GM21786 (cell line): ENCODE results near the gene DCDC1.

Experiments
- ATAC-seq: cut with Tn5 transposase; IDR thresholded peaks from one replicate; pipeline ENCODE4 v1.9.1; 2021; ENCODE audit not compliant: unreplicated experiment

The DCDC1 gene

GRCh38 chr11:31233425-31233824 is 136.1 kb downstream of the DCDC1 start:
- ATAC-seq: no peak

GRCh38 chr11:31231601-31232000 is 137.9 kb downstream of the DCDC1 start:
- no peak for ATAC-seq

GRCh38 chr11:31218847-31219246 is 150.7 kb downstream of the DCDC1 start:
- ATAC-seq: no peak

DNA sequence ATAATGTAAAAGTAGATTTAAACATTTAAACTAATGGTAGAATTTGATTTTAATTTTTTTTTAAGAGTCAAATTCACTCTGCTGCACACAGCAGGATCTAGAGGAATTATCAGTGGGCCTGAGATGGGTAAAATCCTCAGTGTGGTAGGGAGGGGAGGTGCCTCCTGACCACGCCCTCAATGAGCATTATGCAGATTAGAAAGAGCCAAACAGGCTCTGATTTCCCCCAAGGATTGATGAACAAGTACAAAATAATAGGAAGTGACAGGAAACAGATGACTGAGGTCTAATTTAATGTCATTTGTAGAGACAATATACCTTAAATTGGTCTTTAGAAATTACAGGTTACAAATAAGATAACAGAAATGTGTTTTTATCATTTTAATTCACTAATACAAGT is 155.2 kb downstream of the DCDC1 start:
- ATAC-seq: no peak

DNA sequence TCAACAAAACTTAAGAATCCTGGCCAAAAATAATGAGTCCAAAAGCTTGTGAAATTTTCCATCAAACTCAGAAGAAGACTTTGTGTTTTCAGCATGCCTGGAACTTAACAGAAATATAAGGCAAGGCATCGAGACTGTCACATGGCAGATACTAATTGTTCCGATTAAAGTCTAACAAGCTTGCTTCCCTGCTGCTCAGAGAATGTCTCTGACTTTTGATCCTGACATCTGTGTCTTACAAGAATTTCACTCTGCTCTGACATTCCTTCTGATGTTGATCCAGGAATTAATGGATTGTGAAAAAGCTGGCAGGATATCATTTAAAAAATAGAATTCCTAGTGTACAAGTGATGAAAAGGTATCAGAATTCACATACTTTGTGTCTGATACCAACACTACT is 170.2 kb downstream of the DCDC1 start:
- ATAC-seq: no peak

DNA sequence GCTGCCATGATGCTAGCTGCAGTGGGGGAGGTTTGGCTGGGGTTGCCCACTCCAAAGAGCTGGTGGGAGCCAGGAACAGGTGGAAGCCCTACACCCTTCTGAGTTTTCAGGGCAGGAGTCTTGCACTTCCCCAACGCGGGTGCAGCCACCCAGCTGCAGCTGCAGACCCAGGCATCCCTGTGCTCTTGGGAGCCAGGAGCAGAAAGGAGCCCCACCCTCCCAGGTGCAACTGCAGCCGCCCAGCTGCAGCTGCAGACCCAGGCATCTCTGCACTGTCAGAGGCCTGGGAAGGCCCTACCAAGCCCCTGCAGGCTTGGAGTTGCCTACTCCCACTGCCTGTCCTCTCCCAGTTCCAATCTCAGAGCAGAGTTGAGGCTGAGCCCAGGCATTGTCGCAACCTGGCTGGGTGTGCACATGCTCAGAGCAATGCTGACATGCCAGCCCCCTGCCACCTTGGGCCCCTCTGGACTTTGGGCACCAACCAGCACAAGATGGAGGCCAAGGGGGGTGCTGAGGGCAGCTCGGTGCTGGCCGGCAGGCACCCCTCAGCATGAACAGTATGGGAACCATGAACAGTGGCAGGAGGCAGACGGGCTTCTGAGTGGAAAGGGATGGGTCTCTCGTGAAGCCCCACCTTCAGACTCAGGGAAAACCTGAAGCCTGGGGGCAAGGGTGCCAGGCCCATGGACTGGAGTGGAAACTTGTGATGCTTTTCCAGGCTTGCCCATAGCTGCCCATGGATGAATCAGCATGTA is 195.4 kb downstream of the DCDC1 start:
- no peak for ATAC-seq

DNA sequence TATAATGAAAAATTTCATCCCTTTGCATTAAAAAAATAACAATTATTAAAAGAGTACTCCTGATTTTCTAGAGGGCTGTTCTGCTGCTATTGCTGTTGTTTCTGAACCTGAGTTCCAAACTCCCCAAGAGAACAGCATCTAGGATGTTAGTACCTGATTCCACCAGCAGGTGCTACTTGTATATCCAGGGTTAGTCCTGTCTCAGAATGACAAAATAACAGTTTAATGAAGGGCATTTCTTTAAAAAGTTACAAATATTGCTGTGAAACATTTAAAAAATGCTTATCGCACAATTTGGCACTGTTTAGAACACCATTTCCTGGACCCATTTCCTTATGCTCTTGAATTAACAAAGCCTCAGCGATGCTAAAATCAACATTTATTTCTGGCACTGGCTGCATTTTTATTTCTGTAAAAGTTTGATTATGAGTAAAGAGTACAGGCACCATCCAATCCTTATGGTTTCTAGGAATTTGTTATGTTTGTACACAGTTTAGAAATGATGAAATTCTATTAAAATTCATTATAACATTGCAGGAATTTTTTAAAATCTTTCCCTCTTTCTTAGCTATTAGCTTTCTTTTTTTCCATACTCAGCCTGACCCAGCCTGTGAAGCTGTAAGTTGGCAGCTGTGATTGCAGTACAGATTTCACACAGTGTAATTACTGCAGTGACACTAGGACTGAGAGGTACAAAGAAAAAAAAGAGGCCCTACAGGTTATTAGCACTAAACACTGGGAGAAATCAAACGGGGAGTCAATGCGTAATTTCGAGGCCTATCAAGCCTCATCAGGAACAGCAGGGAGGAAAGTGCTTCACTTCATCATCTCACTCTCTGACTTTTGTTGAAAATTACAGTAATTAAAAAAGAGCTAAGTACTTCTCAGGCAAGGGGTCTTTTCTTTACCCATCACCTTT is 208.8 kb downstream of the DCDC1 start:
- ATAC-seq: no peak

DNA sequence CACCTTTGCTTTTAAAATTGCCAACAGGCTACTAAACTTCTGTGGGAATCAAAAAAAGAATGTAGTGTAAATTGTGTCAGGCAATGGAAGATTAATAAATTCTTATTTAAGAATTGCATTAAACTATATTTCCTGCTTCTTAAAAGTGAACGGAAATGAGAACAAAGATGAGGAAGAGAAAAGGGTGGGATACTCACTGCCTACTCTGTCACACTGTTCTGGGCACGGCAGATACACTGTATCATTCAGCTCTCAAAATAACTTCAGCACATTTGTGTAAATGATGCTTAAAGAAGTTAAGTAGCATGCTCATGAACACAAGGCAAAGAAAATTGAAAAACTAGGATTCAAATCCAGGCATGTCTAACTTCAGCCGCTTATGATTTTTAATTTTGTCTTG is 218.7 kb downstream of the DCDC1 start:
- no peak for ATAC-seq

DNA sequence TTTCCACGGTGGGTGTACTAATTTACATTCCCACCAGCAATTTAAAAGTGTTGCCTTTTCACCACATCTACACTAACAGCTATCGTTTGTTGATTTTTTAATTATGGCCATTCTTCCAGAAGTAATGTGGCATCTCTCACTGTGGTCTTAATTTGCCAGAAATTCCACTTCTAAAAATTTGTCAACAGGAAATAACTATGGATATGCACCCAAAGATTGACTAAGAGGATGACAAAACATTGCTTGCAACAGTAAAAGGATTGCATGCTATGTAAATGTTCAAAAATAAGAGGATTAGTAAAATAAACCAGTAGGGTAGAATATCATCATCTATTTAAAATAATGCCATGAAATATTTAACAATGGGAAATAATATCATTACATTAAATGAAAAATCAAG is 219.5 kb downstream of the DCDC1 start:
- ATAC-seq: no peak

- no peak for ATAC-seq
Measured at GRCh38 chr11:31141789-31142188, 227.8 kb downstream of the DCDC1 start.

- no peak for ATAC-seq
Measured at GRCh38 chr11:31139479-31139878, 230.1 kb downstream of the DCDC1 start.

DNA sequence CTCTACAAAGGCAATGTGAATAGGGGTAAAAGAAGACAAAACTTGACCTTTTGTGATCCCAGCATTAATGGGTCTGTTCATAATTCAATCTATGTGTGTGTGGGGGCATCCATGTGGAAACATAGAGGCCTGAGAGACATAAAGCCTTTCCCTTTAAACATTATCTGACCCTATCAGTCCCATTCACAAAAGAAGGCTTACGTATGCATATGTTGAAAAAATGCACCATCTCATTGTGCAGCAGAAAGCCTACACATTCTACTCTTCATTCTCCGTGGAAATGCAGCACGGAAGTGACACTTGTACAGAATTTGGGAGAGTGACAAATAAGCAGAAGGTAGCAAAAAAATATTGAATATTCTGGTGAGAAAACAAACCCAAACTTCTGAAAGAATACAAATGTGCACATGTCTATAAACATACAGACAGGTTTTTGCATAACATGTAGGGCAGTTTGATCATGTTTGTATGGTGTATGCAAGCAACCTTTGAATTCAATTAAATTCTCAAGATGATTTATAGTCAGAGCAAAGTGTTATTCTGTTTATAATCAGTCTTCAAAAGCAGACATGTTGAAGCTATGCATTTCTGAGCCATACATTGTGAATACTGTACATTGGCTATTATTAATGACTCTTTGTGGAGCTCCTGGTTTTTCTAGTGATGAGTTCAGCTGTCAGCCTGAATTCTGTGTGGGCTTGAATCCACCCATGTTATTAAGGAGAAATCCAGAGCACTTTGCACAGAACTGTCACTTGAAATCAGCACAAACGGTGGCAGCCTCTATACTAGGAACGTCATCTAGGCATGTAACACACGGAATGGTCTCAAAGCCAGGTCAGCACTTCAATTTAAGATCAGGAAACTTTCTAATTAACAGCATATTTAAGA is 236.8 kb downstream of the DCDC1 start:
- no peak for ATAC-seq

DNA sequence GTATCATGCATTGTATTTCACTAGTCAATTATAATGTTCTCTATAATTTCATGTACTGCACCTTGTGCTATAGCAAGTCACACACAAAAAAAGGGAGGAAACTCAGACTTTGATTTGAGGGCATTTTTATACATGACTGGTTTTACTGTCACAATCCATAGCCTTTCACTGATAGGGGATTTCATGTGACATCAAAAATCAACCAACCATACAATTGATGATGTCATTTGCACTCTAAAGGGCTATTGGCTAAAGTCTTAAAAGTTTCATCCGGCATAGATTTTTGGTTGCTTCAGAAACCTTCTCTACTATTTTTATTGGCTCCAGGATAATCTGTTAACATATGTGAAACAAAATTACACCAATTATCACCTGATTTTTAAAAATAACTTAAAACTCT is 237.8 kb downstream of the DCDC1 start:
- no peak for ATAC-seq

GRCh38 chr11:31127290-31127689 is 242.2 kb downstream of the DCDC1 start:
- ATAC-seq: no peak

- ATAC-seq: no peak
Measured at GRCh38 chr11:31120428-31120827, 249.1 kb downstream of the DCDC1 start.

GRCh38 chr11:31118566-31118965 is 251.0 kb downstream of the DCDC1 start:
- no peak for ATAC-seq

GRCh38 chr11:31117038-31117437 is 252.5 kb downstream of the DCDC1 start:
- ATAC-seq: no peak

DNA sequence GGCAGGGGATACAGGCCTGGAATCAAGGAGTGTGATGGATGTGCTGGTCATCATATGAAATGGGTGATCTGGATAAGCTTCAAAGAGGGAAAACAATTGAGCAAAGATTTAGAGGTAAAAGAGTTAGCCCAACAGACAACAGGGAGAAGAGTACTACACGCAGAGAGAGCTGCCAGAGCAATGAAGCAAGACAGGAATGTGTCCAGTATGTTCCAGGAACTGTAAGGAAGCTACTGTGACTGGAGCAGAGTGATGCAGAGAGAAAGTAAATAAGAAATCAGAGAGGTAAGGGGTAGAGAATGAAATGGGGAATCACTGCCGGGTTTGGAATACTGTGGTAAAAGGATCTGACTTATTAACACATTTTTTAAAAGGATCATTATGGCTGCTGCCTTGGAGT is 255.1 kb downstream of the DCDC1 start:
- no peak for ATAC-seq

DNA sequence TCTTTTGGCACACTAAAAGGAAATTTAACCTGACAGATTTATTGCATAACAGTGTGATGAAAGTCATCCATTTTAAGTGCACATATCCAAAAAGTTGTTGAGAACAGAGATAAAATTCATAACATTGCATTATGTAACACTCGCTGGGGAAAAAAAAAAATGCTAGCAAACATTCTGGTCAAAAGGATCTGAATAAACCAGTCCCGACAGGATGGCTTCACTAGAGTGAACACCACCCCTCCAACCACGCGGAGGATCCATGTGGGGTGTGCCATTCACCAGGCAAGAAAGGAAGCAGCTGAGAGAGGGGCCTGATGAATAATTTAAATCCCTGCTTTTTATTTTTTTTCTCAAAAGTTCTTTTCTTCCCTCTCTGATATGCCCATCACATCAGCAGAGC is 258.7 kb downstream of the DCDC1 start:
- no peak for ATAC-seq

DNA sequence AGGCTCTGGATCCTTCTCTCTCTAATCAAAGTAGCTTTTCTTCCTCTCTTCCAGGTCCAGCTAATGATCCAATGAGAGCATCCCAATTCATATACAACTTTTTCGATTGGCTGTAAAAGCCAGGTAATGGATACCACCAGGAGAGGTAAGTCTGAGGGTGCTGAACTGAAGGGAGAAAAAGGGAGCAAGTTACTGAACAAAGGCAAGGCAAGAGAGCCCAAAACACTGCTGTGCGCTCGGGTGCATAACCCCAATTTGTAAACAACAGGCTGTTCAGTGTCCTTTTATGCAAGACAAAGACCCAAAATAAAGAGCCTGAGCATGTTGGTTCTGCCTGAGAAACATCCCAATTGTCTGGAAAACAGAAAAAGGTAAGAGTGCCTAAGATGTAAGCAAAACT is 260.1 kb downstream of the DCDC1 start:
- ATAC-seq: no peak

DNA sequence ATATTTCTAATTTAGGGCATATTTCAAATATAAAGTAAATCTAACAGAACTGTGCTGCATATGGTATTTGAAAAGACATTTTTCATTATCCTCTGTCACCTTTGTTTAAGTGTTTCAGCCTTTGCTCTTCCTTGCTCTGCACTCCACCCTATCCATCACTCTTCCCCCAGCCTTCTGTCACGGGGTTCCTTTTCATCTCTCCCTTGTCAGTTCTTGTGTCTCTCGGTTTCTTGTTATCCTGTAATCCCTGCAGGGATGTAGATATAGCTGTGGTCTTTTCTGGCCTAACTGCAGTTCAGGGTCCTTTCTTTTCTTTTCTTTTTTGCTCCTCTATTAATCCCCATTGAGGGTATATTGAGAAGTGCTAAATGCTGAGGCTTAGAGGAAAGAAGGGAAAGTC is 261.9 kb downstream of the DCDC1 start:
- ATAC-seq: no peak
